Stomach (tissue), 4 donors: Measurements from ENCODE around the gene SHISA4.
A peak's percentile ranks its signal among the peaks of the same experiment; 100 is the strongest.

Experiments
- EP300 ChIP-seq: sonication (generic); formaldehyde crosslinking; IDR thresholded peaks from one replicate; pipeline ENCODE4 v1.6.1; 2017; ENCODE audit warnings: antibody characterized with exemption
- POLR2A ChIP-seq, 4 donors: fragments of 450-650 bp; IDR thresholded peaks; one replicate each; pipeline ENCODE4 v1.6.1; 2016; ENCODE audit warnings: antibody characterized with exemption in 4 of 4, control low read depth in 2 of 4, mild to moderate bottlenecking in 1 of 4, moderate library complexity in 1 of 4
- POLR2AphosphoS5 ChIP-seq, 3 donors: sonication (generic); formaldehyde crosslinking; IDR thresholded peaks; one replicate each; pipeline ENCODE4 v1.6.1; 2016; ENCODE audit warnings: antibody characterized with exemption in 3 of 3
- TF ChIP-seq, protein P1 (sequence below), 7 experiments: fragments of 450-650 bp in 4 of 7; fragments of 200-600 bp in 3 of 7; sonication (generic) in 3 of 7; IDR thresholded peaks; one replicate each; pipeline ENCODE4 v1.5.1; 2016 to 2019; ENCODE audit warnings: antibody characterized with exemption in 7 of 7, control low read depth in 2 of 7, mild to moderate bottlenecking in 1 of 7

DNA sequence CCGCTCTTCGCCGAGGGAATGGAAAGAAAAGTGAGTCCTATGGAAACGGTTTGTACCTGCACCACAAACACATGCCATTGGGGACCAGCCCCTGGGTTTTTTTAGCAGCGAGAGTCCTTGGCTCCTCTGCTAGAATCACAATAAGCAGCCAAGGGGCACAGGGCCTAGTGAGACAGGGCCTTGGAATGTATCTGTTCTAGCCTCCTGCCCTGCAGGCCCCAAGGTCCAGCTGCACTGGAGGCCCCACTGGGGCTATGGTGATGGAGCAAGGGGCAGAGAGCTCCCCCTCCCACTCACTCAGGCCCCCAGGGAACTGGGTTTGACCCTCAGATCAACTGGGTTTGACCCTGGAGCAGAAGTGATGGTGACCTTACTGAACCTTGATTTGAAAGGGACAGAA, 14.4 kb downstream of the SHISA4 start:
- TF ChIP-seq EP300 (no peak), POLR2A (IDR thresholded peaks at IDR 0.05) (no peak), POLR2AphosphoS5 (IDR thresholded peaks at IDR 0.05) (peak in 2 of 3 donors; percentile 21 to 52)
- TF ChIP-seq, protein P1, sequence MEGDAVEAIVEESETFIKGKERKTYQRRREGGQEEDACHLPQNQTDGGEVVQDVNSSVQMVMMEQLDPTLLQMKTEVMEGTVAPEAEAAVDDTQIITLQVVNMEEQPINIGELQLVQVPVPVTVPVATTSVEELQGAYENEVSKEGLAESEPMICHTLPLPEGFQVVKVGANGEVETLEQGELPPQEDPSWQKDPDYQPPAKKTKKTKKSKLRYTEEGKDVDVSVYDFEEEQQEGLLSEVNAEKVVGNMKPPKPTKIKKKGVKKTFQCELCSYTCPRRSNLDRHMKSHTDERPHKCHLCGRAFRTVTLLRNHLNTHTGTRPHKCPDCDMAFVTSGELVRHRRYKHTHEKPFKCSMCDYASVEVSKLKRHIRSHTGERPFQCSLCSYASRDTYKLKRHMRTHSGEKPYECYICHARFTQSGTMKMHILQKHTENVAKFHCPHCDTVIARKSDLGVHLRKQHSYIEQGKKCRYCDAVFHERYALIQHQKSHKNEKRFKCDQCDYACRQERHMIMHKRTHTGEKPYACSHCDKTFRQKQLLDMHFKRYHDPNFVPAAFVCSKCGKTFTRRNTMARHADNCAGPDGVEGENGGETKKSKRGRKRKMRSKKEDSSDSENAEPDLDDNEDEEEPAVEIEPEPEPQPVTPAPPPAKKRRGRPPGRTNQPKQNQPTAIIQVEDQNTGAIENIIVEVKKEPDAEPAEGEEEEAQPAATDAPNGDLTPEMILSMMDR (IDR thresholded peaks at IDR 0.05): no peak
